Kidney epithelial cell (primary cell): ENCODE measurements around the gene SETBP1. TPM values are rescaled to one million over a fixed set of nuclear protein-coding genes. Genes with fewer than 3 reads are reported as not detected.

ENCODE experiments used
- DNase-seq: peaks from one replicate; pipeline ENCODE4 v3.0.0-alpha.2; 2010; ENCODE audit warnings: low read depth
- H3K27me3 ChIP-seq: 2 replicates; pipeline ENCODE4 v1.6.0; 2011; ENCODE audit warnings: low read length; ENCODE audit not compliant: control insufficient read depth, insufficient read depth
- H3K36me3 ChIP-seq: 2 replicates; pipeline ENCODE4 v1.5.1; 2011; ENCODE audit warnings: low read length; ENCODE audit not compliant: control insufficient read depth, insufficient read depth
- H3K4me3 ChIP-seq: 2 replicates; pipeline ENCODE4 v1.5.1; 2011; ENCODE audit warnings: low read depth, mild to moderate bottlenecking, control low read depth, low read length
- total RNA-seq: library from RNA; depleted of rRNA; stranded (reverse); fragments of >200 nt; gene quantifications from 2 replicates; pipeline ENCODE4 v1.2.3, GENCODE V29; 2015
- TF ChIP-seq, protein P1 (sequence below): IDR thresholded peaks from 2 replicates; pipeline ENCODE4 v1.5.1; 2011; ENCODE audit warnings: mild to moderate bottlenecking, moderate library complexity, low read length, control low read depth, inconsistent platforms; ENCODE audit not compliant: insufficient read depth, poor library complexity, severe bottlenecking

SETBP1 gene
- total RNA-seq, 1 donor from 2014 or later: 2.9 TPM

- TF ChIP-seq, protein P1, sequence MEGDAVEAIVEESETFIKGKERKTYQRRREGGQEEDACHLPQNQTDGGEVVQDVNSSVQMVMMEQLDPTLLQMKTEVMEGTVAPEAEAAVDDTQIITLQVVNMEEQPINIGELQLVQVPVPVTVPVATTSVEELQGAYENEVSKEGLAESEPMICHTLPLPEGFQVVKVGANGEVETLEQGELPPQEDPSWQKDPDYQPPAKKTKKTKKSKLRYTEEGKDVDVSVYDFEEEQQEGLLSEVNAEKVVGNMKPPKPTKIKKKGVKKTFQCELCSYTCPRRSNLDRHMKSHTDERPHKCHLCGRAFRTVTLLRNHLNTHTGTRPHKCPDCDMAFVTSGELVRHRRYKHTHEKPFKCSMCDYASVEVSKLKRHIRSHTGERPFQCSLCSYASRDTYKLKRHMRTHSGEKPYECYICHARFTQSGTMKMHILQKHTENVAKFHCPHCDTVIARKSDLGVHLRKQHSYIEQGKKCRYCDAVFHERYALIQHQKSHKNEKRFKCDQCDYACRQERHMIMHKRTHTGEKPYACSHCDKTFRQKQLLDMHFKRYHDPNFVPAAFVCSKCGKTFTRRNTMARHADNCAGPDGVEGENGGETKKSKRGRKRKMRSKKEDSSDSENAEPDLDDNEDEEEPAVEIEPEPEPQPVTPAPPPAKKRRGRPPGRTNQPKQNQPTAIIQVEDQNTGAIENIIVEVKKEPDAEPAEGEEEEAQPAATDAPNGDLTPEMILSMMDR: peak; percentile 7
- Histone ChIP-seq H3K4me3 (no peak overlapping the region), H3K27me3 (no peaks in the 10 kb centered on the region), H3K36me3 (no peaks in the 10 kb centered on the region)
- no peak for DNase-seq
These were observed 220.6 kb downstream of the SETBP1 start for GRCh38 chr18:44901283-44901682.

GRCh38 chr18:44903327-44903726 is 222.6 kb downstream of the SETBP1 start:
- Histone ChIP-seq H3K36me3 (no peaks in the 10 kb centered on the region), H3K27me3 (no peaks in the 10 kb centered on the region), H3K4me3 (no peak overlapping the region)
- TF ChIP-seq, protein P1: no peak
- DNase-seq: no peak

DNA sequence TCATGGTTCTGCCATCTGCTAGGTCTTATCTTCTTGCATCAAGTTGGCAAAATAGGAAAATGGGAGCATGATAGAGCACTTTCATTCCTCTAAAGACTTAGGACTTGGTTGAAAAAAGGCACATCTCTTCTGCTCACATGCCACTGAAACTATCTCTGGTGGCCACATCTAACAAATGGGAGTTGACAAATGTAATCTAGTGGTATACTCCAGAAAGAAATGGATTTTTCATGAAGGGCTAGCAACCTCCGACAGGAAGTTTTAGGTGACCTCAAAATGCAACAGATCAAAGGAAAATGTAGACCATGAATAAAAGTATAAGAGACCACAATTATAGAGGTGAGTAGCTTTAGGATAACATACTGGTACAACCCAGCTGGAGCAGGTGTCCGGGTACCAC is 224.1 kb downstream of the SETBP1 start:
- Histone ChIP-seq H3K4me3 (no peak overlapping the region), H3K27me3 (no peaks in the 10 kb centered on the region), H3K36me3 (no peaks in the 10 kb centered on the region)
- TF ChIP-seq, protein P1: no peak
- DNase-seq: no peak

DNA sequence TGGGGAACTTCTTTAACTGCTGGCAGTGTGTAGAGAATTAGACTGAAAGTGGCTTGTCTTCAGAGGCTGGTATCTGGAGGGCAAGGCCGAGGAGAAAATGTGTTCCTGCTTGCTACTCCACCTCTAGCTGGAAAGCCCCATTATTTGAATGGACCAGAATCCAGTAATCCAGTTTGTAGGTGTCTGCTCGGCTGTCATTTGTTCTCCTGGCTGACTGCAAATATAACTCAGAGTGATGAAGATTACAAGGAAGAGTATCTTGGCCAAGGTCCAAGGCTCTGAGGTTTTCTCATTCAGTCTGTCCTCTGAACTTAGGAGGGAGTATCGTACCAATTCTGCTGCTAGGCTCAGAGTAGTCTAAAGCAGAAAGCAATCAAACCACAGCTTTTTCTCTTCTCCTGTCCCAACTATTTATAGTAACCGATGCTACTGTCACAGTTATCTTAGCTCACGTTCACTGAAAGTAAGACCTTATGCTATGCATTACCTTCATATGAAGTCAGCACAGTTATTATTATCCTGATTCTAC is 228.6 kb downstream of the SETBP1 start:
- TF ChIP-seq, protein P1: no peak
- Histone ChIP-seq H3K27me3 (no peaks in the 10 kb centered on the region), H3K36me3 (no peaks in the 10 kb centered on the region), H3K4me3 (no peak overlapping the region)
- no peak for DNase-seq

DNA sequence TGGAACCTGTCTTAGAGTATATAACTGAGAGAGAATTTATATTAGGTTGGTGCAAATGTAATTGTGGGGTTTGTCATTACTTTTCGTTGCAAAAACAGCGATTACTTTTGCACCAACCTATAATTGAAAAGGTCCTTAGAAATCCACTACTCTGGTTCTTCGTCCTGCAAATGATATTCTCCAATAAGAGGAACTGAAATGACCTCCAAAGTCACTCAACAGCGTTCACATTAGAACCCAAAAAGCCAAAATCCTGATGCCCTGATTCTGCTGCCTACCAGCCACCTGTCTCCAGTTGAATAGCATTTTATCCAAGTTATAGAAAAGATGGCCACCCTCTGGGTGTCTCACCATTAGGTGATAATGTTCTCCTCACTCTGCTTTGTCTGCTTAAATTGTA is 230.6 kb downstream of the SETBP1 start:
- Histone ChIP-seq H3K4me3 (no peak overlapping the region), H3K36me3 (no peaks in the 10 kb centered on the region), H3K27me3 (no peaks in the 10 kb centered on the region)
- TF ChIP-seq, protein P1: no peak
- DNase-seq: no peak

DNA sequence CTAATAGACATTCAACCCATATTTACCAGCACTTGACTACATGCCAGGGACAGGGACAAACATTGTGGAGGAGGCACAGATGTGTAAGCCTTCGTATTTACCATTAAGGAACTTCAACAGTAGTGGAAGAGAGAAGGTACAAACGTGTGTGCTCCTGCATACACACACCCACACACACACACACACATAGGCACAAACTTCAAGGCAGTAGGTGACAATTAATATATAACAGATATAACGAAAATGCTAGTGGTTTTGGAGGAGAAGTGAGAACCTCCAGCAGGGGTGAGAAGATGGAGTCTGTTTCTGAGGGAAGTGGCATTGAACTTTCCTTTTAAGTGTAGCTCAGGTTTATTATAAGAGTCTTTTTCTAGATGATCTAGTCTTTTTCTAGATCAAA is 231.1 kb downstream of the SETBP1 start:
- no peak for DNase-seq

More for the DNA sequence above, 231.1 kb downstream of the SETBP1 start:
- Histone ChIP-seq H3K27me3 (no peaks in the 10 kb centered on the region), H3K4me3 (no peak overlapping the region), H3K36me3 (no peaks in the 10 kb centered on the region)
- TF ChIP-seq, protein P1: no peak
